Right lobe of liver (tissue), 4 donors: ENCODE data around the gene KHDC4.

Source experiments
- CTCF ChIP-seq, 4 donors: fragments of 200-600 bp in 3 of 4; fragments of 450-650 bp in 1 of 4; IDR thresholded peaks; one replicate each; pipeline versions ENCODE4 v1.5.1 to v1.8.0; 2016 to 2022; ENCODE audit warnings: antibody characterized with exemption in 4 of 4, mild to moderate bottlenecking in 2 of 4
- POLR2A ChIP-seq: fragments of 450-650 bp; IDR thresholded peaks from one replicate; pipeline ENCODE4 v1.6.1; 2017; ENCODE audit warnings: antibody characterized with exemption, mild to moderate bottlenecking
- donor health status: DM: no; HTN: no; CAD: no.
- donor health status: DM: no; HTN: no; CAD: no.
- donor health status: DM: no; HTN: yes; CAD: no.

GRCh38 chr1:155981266-155982088 lies 47.3 kb upstream of the KHDC4 start:
- TF ChIP-seq CTCF (IDR thresholded peaks at IDR 0.05) = no peak
- peak; percentile 47 for TF ChIP-seq POLR2A
